Measurements from ENCODE around the gene ARHGEF19.
"Not testable (repeated sequence)": the region's sequence is repeated elsewhere in the genome, so short reads cannot be mapped to it uniquely, and the experiment has no call there.

DNA sequence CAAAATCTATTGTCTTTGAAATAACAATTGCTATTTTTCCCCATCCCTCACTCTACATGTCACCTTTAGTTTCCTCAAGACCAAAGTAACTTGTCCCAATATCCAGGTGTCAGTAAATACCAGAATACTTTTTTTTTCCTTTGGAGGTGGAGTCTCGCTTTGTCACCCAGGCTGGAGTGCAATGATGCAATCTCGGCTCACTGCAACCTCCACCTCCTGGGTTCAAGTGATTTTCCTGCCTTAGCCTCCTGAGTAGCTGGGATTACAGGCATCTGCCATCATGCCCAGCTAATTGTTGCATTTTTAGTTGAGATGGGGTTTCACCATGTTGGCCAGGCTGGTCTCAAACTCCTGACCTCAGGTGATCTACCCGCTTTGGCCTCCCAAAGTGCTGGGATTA lies 45.1 kb upstream of the ARHGEF19 start:
- TF ChIP-seq POLR2A (IDR thresholded peaks at IDR 0.05; ENCODE audit: low read length); GATA1 (IDR thresholded peaks at IDR 0.05; ENCODE audit: low read depth, low read length): not testable (repeated sequence)
